DND-41 (cell line): ENCODE results near the gene ENTPD6.

ENCODE experiments used
- ATAC-seq: fragments of 200-7000 bp; cut with Tn5 transposase; 3 replicates; pipeline ENCODE4 v1.9.1; 2021; ENCODE audit warnings: low read depth; ENCODE audit not compliant: insufficient read depth
- DNase-seq: peaks from one replicate; pipeline ENCODE4 v3.0.0-alpha.2; 2020
- H2AFZ ChIP-seq: 2 replicates; pipeline ENCODE4 v1.6.0; 2012; ENCODE audit warnings: low read depth, low read length
- H3K27ac ChIP-seq: 2 replicates; pipeline ENCODE4 v1.5.1; 2012; ENCODE audit warnings: low read length, inconsistent platforms
- H3K27me3 ChIP-seq: fragments of 200-600 bp; sonication (generic); 2 replicates; pipeline ENCODE4 v1.6.0; 2012; ENCODE audit warnings: low read length, mild to moderate bottlenecking, inconsistent platforms; ENCODE audit not compliant: insufficient read depth, poor library complexity
- H3K36me3 ChIP-seq: 2 replicates; pipeline ENCODE4 v1.5.1; 2012; ENCODE audit warnings: low read length, inconsistent platforms; ENCODE audit not compliant: insufficient read depth
- H3K4me1 ChIP-seq: 2 replicates; pipeline ENCODE4 v1.5.1; 2012; ENCODE audit warnings: mild to moderate bottlenecking, low read length; ENCODE audit not compliant: insufficient read depth
- H3K4me2 ChIP-seq: 2 replicates; pipeline ENCODE4 v1.6.0; 2012; ENCODE audit warnings: mild to moderate bottlenecking, moderate library complexity, low read length, inconsistent platforms; ENCODE audit not compliant: insufficient read depth
- H3K4me3 ChIP-seq, 2 experiments: fragments of 200-600 bp in 1 of 2; shearing (Covaris generic) in 1 of 2; 2 replicates each; pipeline ENCODE4 v1.5.1; 2012 to 2016; ENCODE audit warnings: inconsistent platforms in 2 of 2, low read length in 2 of 2, mild to moderate bottlenecking in 2 of 2, low read depth in 1 of 2, moderate library complexity in 1 of 2
- H3K79me2 ChIP-seq: 2 replicates; pipeline ENCODE4 v1.6.0; 2012; ENCODE audit warnings: low read length, inconsistent platforms; ENCODE audit not compliant: insufficient read depth
- H3K9ac ChIP-seq: 2 replicates; pipeline ENCODE4 v1.6.0; 2012; ENCODE audit warnings: low read depth, mild to moderate bottlenecking, inconsistent platforms, low read length, moderate library complexity
- H3K9me3 ChIP-seq: 2 replicates; pipeline ENCODE4 v1.5.1; 2012; ENCODE audit warnings: low read length, moderate library complexity, mild to moderate bottlenecking, inconsistent platforms; ENCODE audit not compliant: insufficient read depth, severe bottlenecking
- H4K20me1 ChIP-seq: 2 replicates; pipeline ENCODE4 v1.6.0; 2012; ENCODE audit warnings: low read length; ENCODE audit not compliant: insufficient read depth
- CTCF ChIP-seq: IDR thresholded peaks from 2 replicates; pipeline ENCODE4 v1.5.1; 2012; ENCODE audit warnings: borderline replicate concordance, low read length, moderate library complexity, mild to moderate bottlenecking; ENCODE audit not compliant: poor library complexity, severe bottlenecking; ENCODE audit errors: extremely low read depth
- EZH2 ChIP-seq: IDR thresholded peaks from 3 replicates; pipeline ENCODE4 v1.6.1; 2012; ENCODE audit warnings: borderline replicate concordance, low read depth, mild to moderate bottlenecking, moderate library complexity, low read length, inconsistent platforms; ENCODE audit not compliant: severe bottlenecking

Gene ENTPD6

GRCh38 chr20:25226433-25227316 is 31.2 kb downstream of the ENTPD6 start:
- DNase-seq (no peak), ATAC-seq (no peak)
- Histone ChIP-seq H3K9ac (no peak overlapping the region), H3K4me2 (no peak overlapping the region), H3K4me3 (no peak overlapping the region), H3K27me3 (no peaks in the 10 kb centered on the region), H3K27ac (no peak overlapping the region), H4K20me1 (peaks cover 4% of the 10 kb centered on the region; the same call in 1 of the 2 replicates), H3K36me3 (peaks cover 37% of the 10 kb centered on the region), H3K9me3 (no peaks in the 10 kb centered on the region), H2AFZ (no peak overlapping the region), H3K79me2 (no peaks in the 10 kb centered on the region), H3K4me1 (no peaks in the 10 kb centered on the region)
- TF ChIP-seq CTCF (no peak), EZH2 (no peak)

GRCh38 chr20:25227317-25227831 is 31.9 kb downstream of the ENTPD6 start:
- no peak overlapping the region for H3K27ac ChIP-seq
- H4K20me1 ChIP-seq = peaks cover 4% of the 10 kb centered on the region; the same call in 1 of the 2 replicates
- H2AFZ ChIP-seq = no peak overlapping the region
- TF ChIP-seq CTCF (no peak), EZH2 (no peak)
- DNase-seq = no peak
- no peak overlapping the region for H3K4me2 ChIP-seq
- no peaks in the 10 kb centered on the region for H3K4me1 ChIP-seq
- no peaks in the 10 kb centered on the region for H3K79me2 ChIP-seq
- H3K27me3 ChIP-seq = no peaks in the 10 kb centered on the region
- peaks cover 32% of the 10 kb centered on the region for H3K36me3 ChIP-seq
- no peak for ATAC-seq
- no peak overlapping the region for H3K9ac ChIP-seq
- H3K4me3 ChIP-seq = no peak overlapping the region
- H3K9me3 ChIP-seq = no peaks in the 10 kb centered on the region

- no peak overlapping the region for H2AFZ ChIP-seq
- H3K9me3 ChIP-seq = no peaks in the 10 kb centered on the region
- H3K27ac ChIP-seq = no peak overlapping the region
- no peak for ATAC-seq
- H4K20me1 ChIP-seq = peaks cover 4% of the 10 kb centered on the region; the same call in 1 of the 2 replicates
- TF ChIP-seq CTCF (no peak), EZH2 (no peak)
- H3K36me3 ChIP-seq = peaks cover 20% of the 10 kb centered on the region
- H3K27me3 ChIP-seq = no peaks in the 10 kb centered on the region
- no peaks in the 10 kb centered on the region for H3K79me2 ChIP-seq
- H3K4me2 ChIP-seq = no peak overlapping the region
- no peak overlapping the region for H3K4me3 ChIP-seq
- H3K4me1 ChIP-seq = no peaks in the 10 kb centered on the region
- no peak for DNase-seq
- H3K9ac ChIP-seq = no peak overlapping the region
Measured at GRCh38 chr20:25229486-25230165, 34.1 kb downstream of the ENTPD6 start.
